Measurements from ENCODE around the gene CPT2.

Gene CPT2

DNA sequence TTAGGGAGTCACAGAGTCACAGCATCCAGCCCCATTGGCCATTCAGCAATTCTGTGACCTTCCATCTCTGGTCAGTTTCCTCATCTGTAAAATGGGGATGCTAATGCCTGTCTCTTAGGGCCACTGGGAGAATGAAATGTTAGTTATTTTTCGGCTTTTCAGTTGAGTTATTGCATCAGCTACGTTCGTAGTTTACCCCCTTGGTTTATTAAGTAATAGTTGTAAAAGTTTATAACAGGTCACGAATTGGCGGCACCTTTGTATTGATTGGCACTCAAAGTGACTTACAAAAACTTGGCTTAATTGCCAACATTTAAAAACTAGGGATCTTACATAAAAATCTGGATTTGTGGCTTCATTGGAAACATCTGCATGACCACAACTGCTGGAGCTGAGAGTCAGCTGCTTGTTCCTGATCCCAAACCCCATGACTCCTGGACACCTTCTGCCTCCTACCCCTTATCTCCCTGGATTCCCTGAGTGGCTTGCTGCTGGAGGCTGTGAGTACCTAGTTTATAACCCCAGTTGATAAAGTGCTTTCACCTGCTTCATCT is 31.1 kb upstream of the CPT2 start:
- Histone ChIP-seq H3K9me3 (ENCODE audit: control insufficient read depth, insufficient read depth, low read length) (no peaks in the 10 kb centered on the region), H3K9ac (ENCODE audit: low read depth, low read length) (no peak overlapping the region), H3K36me3 (ENCODE audit: control insufficient read depth, insufficient read depth, low read length) (no peaks in the 10 kb centered on the region), H3K4me3 (ENCODE audit: low read depth, low read length) (no peak overlapping the region), H3K27me3 (ENCODE audit: control insufficient read depth, insufficient read depth, low read length) (no peaks in the 10 kb centered on the region), H3K4me1 (ENCODE audit: control insufficient read depth, insufficient read depth, low read length) (peaks cover 5% of the 10 kb centered on the region)

DNA sequence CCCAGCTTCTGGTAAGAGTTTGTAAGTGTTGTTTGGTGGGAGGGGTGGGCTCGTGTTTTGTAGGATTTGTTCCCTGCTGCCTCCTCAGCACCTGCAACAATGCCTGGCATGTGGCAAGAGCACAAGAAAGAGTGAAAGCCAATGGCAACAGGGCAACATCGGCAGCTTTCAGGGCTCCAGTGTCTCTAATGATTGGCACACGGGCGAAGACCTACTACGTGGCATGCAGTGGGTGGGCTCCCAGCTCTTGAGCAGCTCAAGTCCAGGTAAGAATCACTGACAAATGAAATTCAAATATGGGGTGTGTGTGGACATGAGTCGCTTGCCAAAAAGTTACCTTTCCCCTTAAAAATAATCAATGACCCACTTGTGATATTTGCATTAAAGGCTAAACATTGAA is 30.3 kb upstream of the CPT2 start:
- H3K4me1 ChIP-seq (ENCODE audit: control insufficient read depth, insufficient read depth, low read length): peaks cover 5% of the 10 kb centered on the region
- no peak overlapping the region for H3K4me3 ChIP-seq (ENCODE audit: low read depth, low read length)
- no peaks in the 10 kb centered on the region for H3K27me3 ChIP-seq (ENCODE audit: control insufficient read depth, insufficient read depth, low read length)
- H3K36me3 ChIP-seq (ENCODE audit: control insufficient read depth, insufficient read depth, low read length): no peaks in the 10 kb centered on the region
- H3K9ac ChIP-seq (ENCODE audit: low read depth, low read length): no peak overlapping the region
- H3K9me3 ChIP-seq (ENCODE audit: control insufficient read depth, insufficient read depth, low read length): no peaks in the 10 kb centered on the region

DNA sequence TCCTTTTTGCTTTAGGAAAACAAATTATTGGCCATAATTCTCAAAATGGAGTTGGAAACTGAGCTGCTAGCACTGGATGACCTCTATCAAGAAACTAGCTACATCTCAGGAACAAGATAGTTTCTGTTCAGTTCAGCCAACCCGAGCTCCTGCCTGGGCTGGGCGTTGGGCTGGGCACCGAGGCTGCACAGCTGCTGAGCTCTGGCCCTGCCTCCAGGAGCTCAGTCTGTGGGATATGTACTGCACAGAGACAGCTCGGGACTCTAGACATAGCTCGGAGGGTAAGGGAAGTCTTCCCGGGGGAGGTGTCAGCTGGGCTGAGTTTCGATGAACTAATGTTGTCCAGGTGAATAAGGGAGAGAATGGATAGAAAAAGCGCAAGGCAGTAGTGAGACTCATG is 29.7 kb upstream of the CPT2 start:
- Histone ChIP-seq H3K4me3 (ENCODE audit: low read depth, low read length) (no peak overlapping the region), H3K4me1 (ENCODE audit: control insufficient read depth, insufficient read depth, low read length) (peaks cover 5% of the 10 kb centered on the region), H3K27me3 (ENCODE audit: control insufficient read depth, insufficient read depth, low read length) (no peaks in the 10 kb centered on the region), H3K9me3 (ENCODE audit: control insufficient read depth, insufficient read depth, low read length) (no peaks in the 10 kb centered on the region), H3K9ac (ENCODE audit: low read depth, low read length) (no peak overlapping the region), H3K36me3 (ENCODE audit: control insufficient read depth, insufficient read depth, low read length) (no peaks in the 10 kb centered on the region)

DNA sequence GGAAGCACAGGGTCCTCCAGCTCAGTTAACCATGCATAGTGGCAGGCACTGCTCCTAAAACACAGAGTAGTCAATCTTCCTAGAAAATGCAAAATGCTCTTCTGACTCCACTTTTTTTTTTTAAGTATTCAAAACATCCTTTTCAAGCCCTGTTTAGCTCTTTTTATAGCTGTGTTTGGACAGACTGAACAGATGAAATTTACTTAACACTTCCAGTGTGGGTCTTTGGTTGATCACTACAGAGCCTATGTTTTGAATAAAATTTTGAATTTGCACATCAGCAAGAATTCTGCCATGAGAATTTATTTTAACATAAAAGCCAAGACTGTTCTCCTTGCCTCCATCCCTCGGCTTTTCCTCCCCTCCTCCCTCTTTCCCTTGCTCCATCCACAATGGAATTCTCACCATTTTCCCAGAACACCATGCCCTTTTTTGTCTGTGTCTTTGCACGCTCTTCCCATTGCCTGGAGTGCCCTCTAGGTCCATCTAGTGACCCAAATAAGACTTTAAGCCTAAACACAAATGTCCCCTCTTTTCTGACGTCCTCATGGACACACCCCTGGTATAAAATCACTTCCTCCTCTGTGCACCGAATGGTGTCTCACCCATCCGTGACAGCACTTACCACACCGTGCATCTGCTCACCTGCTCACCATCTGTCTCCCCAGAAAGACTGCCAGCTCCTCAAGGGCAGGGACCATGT is 24.0 kb upstream of the CPT2 start:
- Histone ChIP-seq H3K4me3 (ENCODE audit: low read depth, low read length) (no peak overlapping the region), H3K4me1 (ENCODE audit: control insufficient read depth, insufficient read depth, low read length) (peaks cover 8% of the 10 kb centered on the region), H3K9ac (ENCODE audit: low read depth, low read length) (no peak overlapping the region), H3K27me3 (ENCODE audit: control insufficient read depth, insufficient read depth, low read length) (no peaks in the 10 kb centered on the region), H3K36me3 (ENCODE audit: control insufficient read depth, insufficient read depth, low read length) (no peaks in the 10 kb centered on the region), H3K9me3 (ENCODE audit: control insufficient read depth, insufficient read depth, low read length) (no peaks in the 10 kb centered on the region)

DNA sequence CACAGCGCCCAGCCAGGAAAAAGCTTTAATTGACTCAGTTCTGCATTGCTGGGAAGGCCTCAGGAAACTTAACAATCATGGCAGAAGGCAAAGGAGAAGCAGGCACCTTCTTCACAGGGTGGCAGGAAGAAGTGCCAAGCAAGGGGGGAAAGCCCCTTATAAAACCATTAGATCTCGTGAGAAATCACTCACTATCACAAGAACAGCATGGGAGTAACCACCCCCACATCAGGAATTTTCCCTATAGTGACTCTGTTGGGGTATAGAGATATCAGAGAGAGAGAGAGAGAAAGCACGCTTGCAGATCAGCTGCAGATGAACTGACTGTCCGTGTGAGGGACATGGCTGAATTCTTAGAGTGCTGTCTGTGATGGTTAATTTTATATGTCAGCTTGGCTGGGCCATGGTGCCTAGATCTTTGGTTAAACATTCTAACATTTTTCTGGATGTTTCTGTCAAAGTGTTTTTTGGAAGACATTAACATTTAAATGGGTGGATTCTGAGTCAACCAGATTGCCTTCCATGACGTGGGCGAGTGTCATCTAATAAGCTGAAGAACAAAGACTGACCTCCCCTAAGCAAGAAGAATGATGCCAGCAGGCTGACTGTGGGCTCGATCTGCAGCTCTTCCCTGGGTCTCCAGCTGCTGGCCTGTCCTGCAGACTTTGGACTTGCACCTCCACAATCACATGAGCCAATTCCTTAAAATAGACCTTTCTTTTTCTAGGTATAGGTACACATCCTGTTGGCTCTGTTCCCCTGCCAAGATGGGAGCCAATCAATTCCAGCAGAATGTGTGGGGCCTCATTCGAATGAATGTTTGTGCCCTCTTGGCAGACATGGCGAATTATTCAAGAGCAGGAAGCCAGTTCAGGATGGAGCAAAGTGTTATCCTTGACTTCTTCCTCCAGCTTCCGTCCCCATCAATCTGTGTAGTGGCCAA is 21.4 kb upstream of the CPT2 start:
- no peaks in the 10 kb centered on the region for H3K36me3 ChIP-seq (ENCODE audit: control insufficient read depth, insufficient read depth, low read length)
- no peak overlapping the region for H3K4me3 ChIP-seq (ENCODE audit: low read depth, low read length)
- H3K9ac ChIP-seq (ENCODE audit: low read depth, low read length): no peak overlapping the region
- no peaks in the 10 kb centered on the region for H3K9me3 ChIP-seq (ENCODE audit: control insufficient read depth, insufficient read depth, low read length)
- peaks cover 8% of the 10 kb centered on the region for H3K4me1 ChIP-seq (ENCODE audit: control insufficient read depth, insufficient read depth, low read length)
- H3K27me3 ChIP-seq (ENCODE audit: control insufficient read depth, insufficient read depth, low read length): no peaks in the 10 kb centered on the region

DNA sequence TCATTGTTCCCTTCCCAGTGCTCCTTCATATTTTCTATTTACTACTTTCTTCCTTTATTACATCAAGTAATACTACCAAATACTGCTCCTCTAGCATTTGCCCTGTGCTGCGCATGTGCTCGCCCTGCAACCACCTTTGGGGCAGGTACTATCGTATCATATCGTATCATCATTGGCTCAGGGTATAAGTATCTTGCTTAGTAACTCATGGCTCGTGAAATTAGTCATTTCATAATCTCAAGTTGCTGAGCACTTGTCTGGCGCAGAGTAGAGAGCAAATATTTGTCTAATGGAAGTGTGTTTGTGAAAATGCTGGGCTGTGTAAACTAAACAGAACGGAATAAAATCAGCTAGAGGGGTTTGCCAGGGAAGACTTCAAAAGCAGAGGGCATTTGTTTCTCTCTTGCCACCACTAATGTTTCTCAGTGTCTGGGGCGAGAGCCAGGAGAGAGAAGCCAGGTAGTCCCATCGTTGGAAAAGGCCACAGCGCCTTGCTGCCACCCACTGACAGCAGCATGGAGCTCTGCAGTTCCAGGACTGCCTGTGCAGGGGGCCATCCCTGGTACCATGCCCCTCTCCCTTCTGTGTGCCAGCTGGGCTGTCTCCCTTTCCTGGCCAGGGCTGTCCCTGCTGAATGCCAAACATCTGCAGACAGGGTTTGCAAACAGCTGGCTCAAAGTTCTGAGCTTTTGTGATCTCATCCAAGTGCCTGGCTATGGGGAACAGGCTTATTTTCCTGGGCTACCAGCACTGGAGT is 20.0 kb upstream of the CPT2 start:
- H3K4me1 ChIP-seq (ENCODE audit: control insufficient read depth, insufficient read depth, low read length): peaks cover 8% of the 10 kb centered on the region
- H3K9me3 ChIP-seq (ENCODE audit: control insufficient read depth, insufficient read depth, low read length): no peaks in the 10 kb centered on the region
- H3K27me3 ChIP-seq (ENCODE audit: control insufficient read depth, insufficient read depth, low read length): no peaks in the 10 kb centered on the region
- no peaks in the 10 kb centered on the region for H3K36me3 ChIP-seq (ENCODE audit: control insufficient read depth, insufficient read depth, low read length)
- H3K9ac ChIP-seq (ENCODE audit: low read depth, low read length): no peak overlapping the region
- H3K4me3 ChIP-seq (ENCODE audit: low read depth, low read length): no peak overlapping the region

DNA sequence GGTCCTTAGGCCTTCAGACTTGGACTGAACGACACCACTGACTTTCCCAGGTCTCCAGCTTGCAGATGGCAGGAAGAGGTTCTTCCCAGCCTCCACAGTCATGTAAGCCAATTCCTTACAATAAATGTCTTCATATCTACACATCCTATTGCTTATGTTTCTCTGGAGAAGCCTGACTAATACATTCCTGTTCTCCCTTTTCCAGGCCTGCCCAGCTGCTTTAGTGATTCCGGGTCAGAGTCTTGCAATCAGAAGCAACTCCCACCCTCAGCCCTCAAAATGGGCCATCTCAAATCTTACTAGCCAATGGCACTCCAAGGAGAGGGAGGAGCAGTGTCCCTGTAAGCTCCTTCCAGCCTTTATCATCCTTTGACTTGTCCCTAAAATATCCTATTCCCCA is 16.4 kb upstream of the CPT2 start:
- no peaks in the 10 kb centered on the region for H3K9me3 ChIP-seq (ENCODE audit: control insufficient read depth, insufficient read depth, low read length)
- no peaks in the 10 kb centered on the region for H3K27me3 ChIP-seq (ENCODE audit: control insufficient read depth, insufficient read depth, low read length)
- H3K4me1 ChIP-seq (ENCODE audit: control insufficient read depth, insufficient read depth, low read length): no peaks in the 10 kb centered on the region

DNA sequence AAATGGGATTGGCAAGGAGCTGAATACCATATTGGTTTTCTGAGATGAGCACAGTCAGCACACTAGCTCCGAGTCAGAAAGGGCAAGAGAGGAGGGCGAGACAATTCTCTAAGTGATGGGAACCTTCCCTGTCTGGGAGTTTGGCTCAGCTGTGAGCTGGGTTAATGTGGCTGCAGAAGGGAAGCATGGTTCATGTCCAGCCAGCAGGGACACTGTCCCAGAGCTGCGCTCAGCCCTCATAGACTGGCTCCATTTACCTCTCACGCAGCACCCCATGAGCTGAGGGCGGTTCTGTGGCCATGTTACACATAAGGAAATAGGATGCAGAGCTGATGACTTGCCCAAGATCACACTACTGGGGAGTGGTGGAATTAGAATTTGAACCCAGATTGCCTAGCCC is 15.7 kb upstream of the CPT2 start:
- H3K36me3 ChIP-seq (ENCODE audit: control insufficient read depth, insufficient read depth, low read length): no peaks in the 10 kb centered on the region
- H3K4me3 ChIP-seq (ENCODE audit: low read depth, low read length): no peak overlapping the region
- no peak overlapping the region for H3K9ac ChIP-seq (ENCODE audit: low read depth, low read length)
- H3K4me1 ChIP-seq (ENCODE audit: control insufficient read depth, insufficient read depth, low read length): no peaks in the 10 kb centered on the region
- no peaks in the 10 kb centered on the region for H3K27me3 ChIP-seq (ENCODE audit: control insufficient read depth, insufficient read depth, low read length)
- H3K9me3 ChIP-seq (ENCODE audit: control insufficient read depth, insufficient read depth, low read length): no peaks in the 10 kb centered on the region

More for the DNA sequence above, 16.4 kb upstream of the CPT2 start:
- Histone ChIP-seq H3K4me3 (ENCODE audit: low read depth, low read length) (no peak overlapping the region), H3K9ac (ENCODE audit: low read depth, low read length) (no peak overlapping the region), H3K36me3 (ENCODE audit: control insufficient read depth, insufficient read depth, low read length) (no peaks in the 10 kb centered on the region)

DNA sequence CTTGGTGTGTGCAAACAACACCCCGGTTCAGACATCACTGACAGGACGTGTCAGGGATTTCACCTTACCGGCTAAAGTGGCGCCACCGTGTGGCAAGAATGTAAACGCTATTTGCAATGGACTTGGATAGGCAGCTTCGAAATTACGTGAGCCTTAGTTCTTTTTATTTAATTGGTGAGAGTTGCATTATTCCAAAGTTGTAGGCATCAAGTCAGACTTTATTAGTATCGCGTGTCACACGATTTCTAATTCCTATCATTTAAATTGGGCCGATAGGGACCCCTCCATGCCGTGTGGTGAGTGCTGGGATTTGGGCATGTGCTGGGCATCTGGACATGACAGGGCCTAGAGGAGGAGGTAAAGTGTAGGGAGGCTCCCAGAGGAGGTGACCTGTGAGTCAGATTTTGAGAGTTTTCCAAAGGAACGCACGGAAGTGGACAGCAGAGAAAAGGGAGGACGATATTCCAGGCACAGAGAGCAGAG is 14.5 kb upstream of the CPT2 start:
- H3K36me3 ChIP-seq (ENCODE audit: control insufficient read depth, insufficient read depth, low read length): no peaks in the 10 kb centered on the region
- H3K4me1 ChIP-seq (ENCODE audit: control insufficient read depth, insufficient read depth, low read length): no peaks in the 10 kb centered on the region
- H3K9ac ChIP-seq (ENCODE audit: low read depth, low read length): no peak overlapping the region

DNA sequence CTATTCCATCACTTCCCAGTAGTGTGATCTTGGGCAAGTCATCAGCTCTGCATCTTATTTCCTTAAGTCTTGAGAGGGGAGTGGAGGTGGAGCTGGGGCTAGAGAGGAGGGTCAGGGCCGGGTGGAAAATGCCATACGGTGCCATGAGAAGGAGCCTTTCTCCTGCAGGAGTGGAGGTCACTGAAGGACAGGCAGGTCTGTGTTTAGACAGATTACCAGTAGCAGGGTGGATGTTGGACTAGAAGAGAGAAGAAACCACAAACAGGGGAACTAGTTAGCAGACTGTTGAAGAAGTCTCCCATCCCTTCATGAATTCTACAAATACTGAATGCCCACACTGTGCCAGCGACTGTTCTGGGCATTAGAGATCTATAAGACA is 13.9 kb upstream of the CPT2 start:
- H3K9me3 ChIP-seq (ENCODE audit: control insufficient read depth, insufficient read depth, low read length): no peaks in the 10 kb centered on the region
- no peaks in the 10 kb centered on the region for H3K27me3 ChIP-seq (ENCODE audit: control insufficient read depth, insufficient read depth, low read length)
- H3K4me1 ChIP-seq (ENCODE audit: control insufficient read depth, insufficient read depth, low read length): no peaks in the 10 kb centered on the region
- no peak overlapping the region for H3K4me3 ChIP-seq (ENCODE audit: low read depth, low read length)
- no peaks in the 10 kb centered on the region for H3K36me3 ChIP-seq (ENCODE audit: control insufficient read depth, insufficient read depth, low read length)
- no peak overlapping the region for H3K9ac ChIP-seq (ENCODE audit: low read depth, low read length)

More for the DNA sequence above, 14.5 kb upstream of the CPT2 start:
- no peaks in the 10 kb centered on the region for H3K9me3 ChIP-seq (ENCODE audit: control insufficient read depth, insufficient read depth, low read length)
- no peaks in the 10 kb centered on the region for H3K27me3 ChIP-seq (ENCODE audit: control insufficient read depth, insufficient read depth, low read length)
- no peak overlapping the region for H3K4me3 ChIP-seq (ENCODE audit: low read depth, low read length)
